HG03139 (cell line): ENCODE results near the gene IL17REL.

Source experiments
- ATAC-seq: cut with Tn5 transposase; IDR thresholded peaks from one replicate; pipeline ENCODE4 v1.9.1; 2021; ENCODE audit not compliant: unreplicated experiment

IL17REL gene

DNA sequence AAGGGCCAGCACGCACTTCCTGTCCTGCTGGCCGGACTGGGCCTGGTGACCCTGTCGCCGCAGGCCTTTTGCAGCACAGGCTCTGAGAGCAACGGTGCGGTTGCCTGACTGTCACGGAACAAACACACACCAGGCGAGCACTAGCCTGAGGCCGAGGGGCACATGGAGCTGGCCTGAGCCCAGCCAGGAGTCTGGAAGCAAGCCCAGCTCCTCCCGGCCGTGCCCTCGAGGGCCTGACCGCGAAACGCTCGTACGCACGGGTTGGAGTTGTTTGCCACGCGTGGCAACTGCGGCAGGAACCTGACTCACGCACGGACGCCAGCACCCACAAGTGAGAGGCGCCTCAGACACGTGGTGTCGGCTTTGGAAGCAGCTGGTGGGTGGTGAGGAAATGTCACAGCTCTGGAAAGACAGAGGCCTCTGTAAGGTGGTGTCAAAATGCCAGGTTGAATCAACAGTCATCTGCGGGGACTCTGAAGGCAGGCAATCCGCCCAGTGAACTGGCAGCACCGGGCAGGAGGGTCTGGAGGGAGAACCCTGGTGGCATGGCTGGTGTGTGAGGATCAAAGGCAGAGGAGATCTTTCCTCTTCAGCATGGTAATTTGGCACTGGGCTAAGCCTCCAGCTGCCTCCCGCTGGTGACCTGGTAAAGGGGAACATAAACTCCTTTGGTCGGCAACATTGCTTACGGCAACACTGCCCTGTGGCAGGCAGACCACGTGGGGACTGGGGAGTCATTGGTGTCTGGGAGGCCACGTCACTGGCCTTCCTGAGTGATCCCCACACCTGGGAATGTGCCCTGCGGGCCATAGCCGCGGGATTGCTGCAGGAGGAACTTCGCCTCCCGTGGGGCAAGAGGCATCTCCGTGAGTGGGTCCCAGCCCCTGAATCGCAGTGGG, 15.3 kb upstream of the IL17REL start:
- ATAC-seq, result no peak

GRCh38 chr22:50025993-50026392, 13.4 kb upstream of the IL17REL start:
- no peak for ATAC-seq

DNA sequence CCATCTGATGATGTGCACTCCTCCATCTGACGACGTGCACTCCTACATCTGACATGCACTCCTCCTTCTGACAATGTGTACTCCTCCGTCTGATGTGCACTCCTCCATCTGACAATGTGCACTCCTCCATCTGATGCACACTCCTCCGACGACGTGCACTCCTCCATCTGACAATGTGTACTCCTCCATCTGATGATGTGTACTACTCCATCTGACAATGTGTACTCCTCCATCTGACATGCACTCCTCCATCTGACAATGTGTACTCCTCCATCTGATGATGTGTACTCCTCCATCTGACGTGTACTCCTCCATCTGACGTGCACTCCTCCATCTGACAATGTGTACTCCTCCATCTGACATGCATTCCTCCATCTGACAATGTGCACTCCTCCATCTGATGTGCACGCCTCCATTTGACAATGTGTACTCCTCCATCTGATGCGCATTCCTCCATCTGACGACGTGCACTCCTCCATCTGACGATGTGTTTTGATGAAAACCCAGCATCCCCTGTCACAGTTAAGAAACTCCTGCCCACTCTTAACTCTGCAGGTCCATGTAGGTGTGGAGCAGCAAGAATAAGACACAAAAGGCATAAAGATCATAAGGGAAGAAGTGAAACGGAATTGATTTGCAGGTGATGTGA, 9.7 kb upstream of the IL17REL start:
- no peak for ATAC-seq

GRCh38 chr22:50020606-50021005, 8.0 kb upstream of the IL17REL start:
- no peak for ATAC-seq

- ATAC-seq, result no peak
Observed at GRCh38 chr22:50019316-50019715, 6.8 kb upstream of the IL17REL start.

DNA sequence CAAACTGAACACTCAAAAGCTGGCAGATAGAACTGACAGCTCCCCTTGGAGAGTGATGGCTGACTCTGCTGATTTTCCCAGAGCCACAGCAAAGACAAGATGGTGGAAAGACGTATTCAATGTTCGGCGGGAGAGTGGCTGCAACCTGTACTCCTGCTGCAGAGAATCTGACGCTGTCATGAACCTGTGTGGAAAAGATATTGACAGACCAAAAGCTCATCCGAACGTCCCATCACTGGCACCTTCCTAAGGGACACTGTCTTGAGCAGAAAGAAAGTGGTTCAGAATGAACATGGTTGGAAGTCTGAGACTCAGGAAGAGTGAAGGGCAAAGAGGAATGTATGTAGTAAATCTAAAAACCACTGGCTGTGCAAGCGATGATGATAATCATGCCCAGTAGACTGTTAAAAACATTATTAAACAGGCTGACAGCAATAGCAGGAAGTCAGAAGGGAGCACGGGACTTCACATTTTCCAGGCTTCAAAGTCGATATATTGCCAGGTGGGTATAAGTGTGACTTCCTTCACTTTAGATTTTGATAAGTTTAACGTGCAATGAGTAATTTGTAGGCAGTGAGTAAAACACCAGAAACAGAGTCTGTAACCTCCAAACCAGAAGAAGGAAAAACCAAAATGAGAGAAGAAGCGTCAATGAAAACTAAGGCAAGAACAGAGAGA, 6.2 kb upstream of the IL17REL start:
- ATAC-seq, result no peak

DNA sequence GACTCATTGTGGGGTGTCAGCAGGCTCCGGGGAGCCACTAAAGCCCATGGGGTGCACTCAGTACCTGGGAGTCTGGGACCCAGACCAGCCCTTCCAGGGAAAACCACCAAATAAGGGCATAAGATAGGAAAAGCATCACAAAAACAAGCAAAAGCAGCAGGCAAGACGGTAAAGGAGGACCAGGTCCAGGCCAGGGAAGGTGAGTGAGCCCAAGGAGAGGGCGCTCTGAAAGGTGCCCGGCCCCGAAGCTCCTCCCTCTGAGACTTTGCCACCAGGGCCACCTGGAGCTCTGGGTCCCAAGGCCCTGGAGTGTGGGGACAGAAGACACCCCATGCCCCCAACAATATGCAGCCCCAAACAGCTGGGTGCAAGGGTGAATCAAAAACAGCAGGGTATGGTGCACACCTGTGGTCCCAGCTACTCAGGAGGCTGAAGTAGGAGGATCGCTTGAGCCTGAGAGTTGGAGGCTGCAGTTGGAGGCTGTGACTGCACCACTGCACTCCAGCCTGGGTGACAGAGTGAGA, 5.2 kb upstream of the IL17REL start:
- no peak for ATAC-seq

DNA sequence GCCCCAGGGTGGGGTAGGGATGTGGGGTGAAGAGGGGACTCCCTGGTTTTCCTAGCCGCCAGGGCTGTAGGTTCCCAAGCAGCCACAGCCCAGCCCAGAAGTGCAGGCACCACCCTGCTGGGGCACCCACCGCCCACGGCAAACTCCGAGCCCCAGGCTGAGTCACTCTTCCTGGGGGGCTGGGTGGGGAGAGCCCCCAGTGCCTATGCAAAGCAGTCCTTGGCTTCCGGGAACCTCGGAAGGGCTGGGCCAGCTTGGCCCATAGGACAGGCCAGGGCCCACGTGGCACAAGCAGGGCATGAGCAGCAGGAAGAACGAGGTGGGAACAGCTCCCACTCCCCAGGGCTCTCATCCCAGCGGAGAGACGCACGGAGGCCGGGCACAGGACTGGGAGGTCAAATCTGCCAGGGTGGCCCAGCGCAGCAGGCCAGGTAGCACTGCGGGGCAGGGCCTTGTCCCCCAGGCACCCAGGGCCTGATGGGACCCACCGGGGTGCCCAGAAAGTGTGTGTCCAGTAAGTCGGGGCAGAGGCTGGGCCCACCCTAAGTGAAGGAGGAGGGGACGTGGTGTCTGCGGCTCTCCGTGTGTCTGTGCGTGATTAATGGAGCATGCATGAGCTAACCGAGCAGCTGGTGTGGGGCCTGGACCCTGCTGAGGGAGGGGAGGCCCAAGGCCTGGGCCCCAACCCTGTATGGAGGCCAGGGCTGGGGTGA, 4.6 kb upstream of the IL17REL start:
- ATAC-seq, result no peak

DNA sequence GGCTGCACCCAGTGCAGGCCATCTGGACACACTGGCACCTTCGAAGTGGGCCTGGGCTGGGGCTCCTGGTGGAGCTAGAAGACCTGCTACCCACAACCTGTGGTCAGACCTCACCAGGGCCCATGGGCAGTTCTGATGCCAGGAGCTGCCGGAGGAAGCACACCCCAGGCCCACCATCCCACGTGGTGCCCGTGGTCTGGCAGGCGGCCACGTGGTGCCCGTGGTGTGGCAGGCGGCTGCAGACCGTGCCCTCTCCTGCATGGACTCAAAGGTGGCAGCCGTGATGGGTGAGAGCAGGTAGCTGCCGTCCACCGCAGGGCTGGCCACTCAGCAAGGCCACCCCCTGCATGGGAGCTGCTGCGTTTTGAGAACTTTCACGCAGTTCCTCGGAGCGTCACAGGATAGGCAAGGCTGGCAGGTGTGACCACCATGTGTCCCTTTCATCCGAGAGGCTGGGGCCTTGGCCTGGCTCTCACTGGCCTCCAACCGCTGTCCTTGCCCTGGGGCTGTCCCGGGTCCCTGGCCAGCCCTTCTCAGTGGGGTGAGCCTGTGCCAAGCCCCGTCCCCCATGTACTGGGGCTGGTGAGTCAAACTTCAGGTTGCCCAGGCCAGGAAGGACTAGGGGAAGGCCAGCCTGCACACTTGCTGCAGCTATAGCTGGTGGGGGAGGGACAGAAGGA, 3.9 kb upstream of the IL17REL start:
- ATAC-seq, result no peak

DNA sequence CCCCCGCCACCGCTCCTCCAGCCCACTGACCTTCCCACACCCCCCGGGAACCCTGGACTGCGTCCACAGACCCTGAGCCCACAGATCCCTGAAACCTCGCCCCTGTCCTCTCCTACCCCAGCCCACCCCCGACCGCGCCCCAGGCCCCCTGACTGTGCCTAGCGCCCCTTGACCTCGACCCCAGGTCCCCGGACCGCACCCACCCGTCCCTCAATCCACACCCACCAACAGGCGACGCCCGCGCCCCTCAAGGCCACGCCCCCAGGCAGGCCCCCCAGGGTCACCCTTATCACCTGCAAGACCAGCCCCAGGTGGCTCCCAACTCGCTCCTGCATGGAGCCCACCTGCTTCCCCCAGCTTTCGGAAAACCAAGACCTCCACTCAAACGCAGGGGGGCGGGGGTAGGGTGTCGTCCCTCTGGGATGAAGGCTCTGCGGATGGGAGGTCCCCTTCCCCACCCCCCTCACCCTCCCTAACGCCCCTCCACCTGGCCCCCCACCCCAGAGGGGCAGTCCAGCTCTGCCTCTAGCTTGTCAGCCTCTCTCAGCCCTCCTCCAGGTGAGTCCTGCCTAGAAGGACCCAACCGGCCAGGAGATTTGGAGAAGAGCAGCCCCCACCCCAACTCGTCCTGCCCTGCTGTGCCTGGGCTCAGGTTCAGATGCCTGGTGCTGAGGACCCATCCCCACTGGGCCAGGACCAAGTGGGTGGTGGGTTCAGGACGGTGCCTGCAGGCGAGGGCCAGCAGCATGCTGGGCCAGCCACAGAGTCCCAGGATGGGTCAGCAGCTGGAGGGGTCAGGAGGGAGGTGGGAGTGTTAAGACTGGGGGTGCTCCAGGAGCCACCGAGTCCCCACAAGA, 3.1 kb upstream of the IL17REL start:
- no peak for ATAC-seq

DNA sequence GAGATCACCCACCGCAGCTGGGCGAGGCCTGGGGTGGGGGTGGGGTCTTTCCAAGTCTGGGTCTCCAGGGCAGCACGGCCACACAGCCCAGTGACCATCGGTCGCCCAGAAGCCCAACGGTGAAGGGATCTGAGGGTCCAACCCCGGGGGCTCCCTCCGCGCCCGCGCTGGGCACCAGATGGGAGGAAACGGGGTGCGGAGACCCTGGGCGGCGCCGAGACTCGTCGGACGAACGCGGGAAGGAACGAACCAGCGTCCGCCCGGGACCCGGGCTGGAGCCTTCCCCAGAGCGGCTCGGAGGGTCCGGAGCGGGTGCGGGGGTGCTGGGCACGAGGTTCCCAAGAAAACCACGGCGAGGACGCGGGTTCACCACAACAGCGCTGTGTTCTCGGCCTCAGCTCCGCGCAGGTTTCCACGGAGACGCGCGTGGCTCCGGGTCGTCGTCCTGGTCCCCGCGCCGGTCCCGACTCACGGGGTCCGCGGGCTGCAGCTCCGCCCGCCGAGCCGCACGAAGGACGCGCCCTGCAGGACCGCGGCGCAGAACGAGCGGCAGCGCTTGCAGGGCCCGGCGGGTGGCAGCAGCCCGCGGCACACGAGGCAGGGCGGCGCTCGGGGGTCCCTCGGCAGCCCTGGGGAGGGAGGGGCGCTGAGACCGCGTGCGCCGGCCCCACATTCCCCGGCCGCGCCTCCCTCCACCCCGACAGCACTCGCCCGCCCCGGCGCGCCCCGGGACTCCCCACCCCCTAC, 2.3 kb upstream of the IL17REL start:
- no peak for ATAC-seq

GRCh38 chr22:50014053-50014501, 1.5 kb upstream of the IL17REL start:
- no peak for ATAC-seq

GRCh38 chr22:50011447-50012210, 936 bp downstream of the IL17REL start:
- no peak for ATAC-seq

- ATAC-seq, result no peak
Observed at GRCh38 chr22:50010676-50011446, 1.7 kb downstream of the IL17REL start.

DNA sequence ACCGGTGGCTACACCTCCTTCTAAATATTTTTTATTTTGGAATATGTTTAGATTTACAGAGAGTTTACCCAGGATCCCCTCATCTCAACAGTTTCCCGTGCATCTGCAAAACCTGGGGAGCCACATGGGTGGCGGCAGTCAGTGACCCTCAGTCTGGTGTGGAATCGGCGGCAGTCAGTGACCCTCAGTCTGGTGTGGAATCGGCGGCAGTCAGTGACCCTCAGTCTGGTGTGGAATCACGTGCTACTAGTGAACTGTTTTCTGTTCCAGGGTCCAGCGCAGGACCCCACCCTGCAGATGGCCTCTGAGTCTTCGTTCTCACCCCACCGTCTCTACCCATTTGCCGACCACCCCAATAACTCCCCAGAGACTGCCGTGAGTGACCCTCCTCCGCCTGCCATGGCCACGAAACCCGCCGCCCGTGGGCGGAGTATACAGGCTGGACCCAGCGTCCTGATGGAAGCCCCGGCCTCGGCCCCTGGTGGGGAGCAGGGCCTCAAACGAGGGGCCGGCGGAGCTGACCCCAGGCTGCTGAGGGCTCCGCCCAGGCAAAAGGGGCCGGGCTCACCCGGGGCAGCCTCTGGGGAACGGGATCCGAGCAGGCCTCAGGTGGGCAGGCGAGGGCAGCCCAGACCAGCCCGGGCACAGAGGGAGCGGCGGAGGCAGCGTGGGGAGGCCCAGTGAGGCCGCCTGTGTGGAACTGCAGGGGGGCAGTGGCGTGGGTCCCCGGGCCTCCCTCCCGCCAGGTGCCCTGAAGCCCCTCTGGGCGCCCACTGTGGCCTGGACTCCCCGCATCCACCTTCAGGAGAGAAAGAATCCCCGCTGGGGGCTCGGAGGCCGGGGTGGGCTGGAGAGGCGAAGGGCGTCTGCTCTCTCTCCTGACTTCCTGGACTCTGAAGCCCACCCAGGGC, 2.5 kb downstream of the IL17REL start:
- ATAC-seq, result no peak

DNA sequence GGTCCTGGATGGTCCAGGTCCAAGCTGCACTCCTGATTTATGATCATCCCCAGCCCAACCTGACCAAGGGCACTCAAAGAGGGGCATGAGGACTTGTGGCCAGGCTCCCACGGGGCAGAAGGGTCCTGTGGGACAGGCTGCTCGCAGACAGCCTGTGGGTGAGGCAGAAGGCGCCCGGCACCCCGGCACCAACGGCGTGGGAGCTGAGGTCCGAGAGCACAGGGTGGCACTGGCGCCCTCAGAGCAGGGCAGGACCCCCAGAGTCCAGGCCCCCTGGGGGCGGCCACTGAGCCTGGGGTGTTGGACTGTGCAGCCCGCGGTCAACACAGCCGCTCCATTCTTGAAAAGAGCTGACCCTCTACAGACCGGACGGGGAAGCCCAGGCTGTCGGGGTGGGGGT, 3.3 kb downstream of the IL17REL start:
- ATAC-seq, result no peak
